H1 (cell line): ENCODE results near the gene ATP2B1. TPM values are rescaled to one million over a fixed set of nuclear protein-coding genes. Genes with fewer than 3 reads are reported as not detected.

Experiments used
- CTCF ChIA-PET: fragments of 300-600 bp; sonication (Branson Sonifier 250); formaldehyde crosslinking; loops from one replicate; lab custom pipeline; 2021; ENCODE audit not compliant: partially characterized antibody; lab: Charles Lee
- POLR2A ChIA-PET: fragments of 300-600 bp; sonication (Branson Sonifier 250); formaldehyde crosslinking; loops from one replicate; lab custom pipeline; 2021; ENCODE audit warnings: inconsistent platforms; ENCODE audit not compliant: partially characterized antibody; lab: Charles Lee
- DNase-seq, 2 experiments: peaks; one replicate each; pipeline versions ENCODE4 v3.0.0 to v3.0.0-alpha.2; 2010 to 2022; ENCODE audit warnings: low spot score in 2 of 2, low read depth in 1 of 2, mixed read lengths in 1 of 2
- FAIRE-seq: peaks from 2 replicates; lab custom pipeline; 2011; peaks lifted over from hg19 to GRCh38; lab: Jason Lieb, UNC
- H2AFZ ChIP-seq: 2 replicates; pipeline ENCODE4 v1.8.1; 2012; ENCODE audit warnings: low read length, inconsistent platforms
- H2AK5ac ChIP-seq: 2 replicates; pipeline ENCODE4 v1.6.1; 2013; ENCODE audit warnings: low read depth, low read length
- H2BK120ac ChIP-seq: replicated peaks from 2 replicates; pipeline ENCODE3; 2013; ENCODE audit warnings: low read depth, low read length, inconsistent platforms
- H2BK12ac ChIP-seq: 2 replicates; pipeline ENCODE4 v1.6.1; 2013; ENCODE audit warnings: low read depth, low read length
- H2BK15ac ChIP-seq: 2 replicates; pipeline ENCODE4 v1.6.1; 2013; ENCODE audit warnings: low read length
- H2BK20ac ChIP-seq: 2 replicates; pipeline ENCODE4 v1.6.1; 2013; ENCODE audit warnings: low read length
- H2BK5ac ChIP-seq: 2 replicates; pipeline ENCODE4 v1.6.1; 2013; ENCODE audit warnings: low read depth, low read length
- H3K14ac ChIP-seq: 2 replicates; pipeline ENCODE4 v1.6.1; 2013; ENCODE audit warnings: inconsistent platforms; ENCODE audit not compliant: insufficient read length
- H3K18ac ChIP-seq: 2 replicates; pipeline ENCODE4 v1.6.1; 2013; ENCODE audit warnings: low read length; ENCODE audit errors: extremely low read depth
- H3K23ac ChIP-seq: 2 replicates; pipeline ENCODE4 v1.6.1; 2013; ENCODE audit warnings: inconsistent platforms; ENCODE audit not compliant: insufficient read length
- H3K23me2 ChIP-seq: 2 replicates; pipeline ENCODE4 v1.6.1; 2013; ENCODE audit warnings: low read depth, low read length
- H3K27ac ChIP-seq: 2 replicates; pipeline ENCODE4 v1.6.1; 2011; ENCODE audit warnings: low read depth, low read length, inconsistent platforms
- H3K27me3 ChIP-seq, 4 experiments: replicated peaks in 1 of 4; 1 replicate in 1 of 4; 2 replicates in 3 of 4; pipeline versions ENCODE4 v1.6.1 to v1.8.1; 2011 to 2013; ENCODE audit warnings: low read length in 3 of 4, mild to moderate bottlenecking in 3 of 4, inconsistent platforms in 2 of 4, mixed read lengths in 2 of 4, moderate library complexity in 1 of 4; ENCODE audit not compliant: control insufficient read depth in 3 of 4, insufficient read depth in 3 of 4; ENCODE audit errors: extremely low read depth in 1 of 4
- H3K36me3 ChIP-seq, 4 experiments: 2 replicates each; pipeline versions ENCODE4 v1.6.1 to v1.8.1; 2011 to 2013; ENCODE audit warnings: mild to moderate bottlenecking in 4 of 4, low read length in 3 of 4, moderate library complexity in 2 of 4, control low read depth in 1 of 4, inconsistent platforms in 1 of 4; ENCODE audit not compliant: insufficient read depth in 4 of 4, control insufficient read depth in 2 of 4
- H3K4ac ChIP-seq: replicated peaks from 2 replicates; pipeline ENCODE3; 2013; ENCODE audit warnings: low read length, low read depth, mixed read lengths, inconsistent platforms; ENCODE audit not compliant: insufficient read length
- H3K4me1 ChIP-seq, 4 experiments: replicated peaks in 1 of 4; 1 replicate in 1 of 4; 2 replicates in 3 of 4; pipeline versions ENCODE4 v1.6.1 to v1.8.1; 2011 to 2013; ENCODE audit warnings: low read length in 3 of 4, inconsistent platforms in 2 of 4, mixed read lengths in 1 of 4; ENCODE audit not compliant: insufficient read depth in 4 of 4, control insufficient read depth in 3 of 4
- H3K4me2 ChIP-seq, 2 experiments: 2 replicates each; pipeline versions ENCODE4 v1.6.1 to v1.8.1; 2011 to 2013; ENCODE audit warnings: low read depth in 2 of 2, low read length in 2 of 2, control low read depth in 1 of 2, inconsistent platforms in 1 of 2, mild to moderate bottlenecking in 1 of 2; ENCODE audit not compliant: insufficient read depth in 1 of 2
- H3K4me3 ChIP-seq, 4 experiments: fragments of 200-600, 300-600 bp in 1 of 4; sonication (generic), shearing (Covaris generic), sonication (Bioruptor Twin) in 1 of 4; 2 replicates each; pipeline versions ENCODE4 v1.5.1 to v1.8.1; 2011 to 2016; ENCODE audit warnings: low read length in 4 of 4, low read depth in 3 of 4, control low read depth in 2 of 4, inconsistent platforms in 2 of 4, mild to moderate bottlenecking in 2 of 4, mixed read lengths in 1 of 4, moderate library complexity in 1 of 4; ENCODE audit not compliant: insufficient read depth in 2 of 4; ENCODE audit errors: extremely low read depth in 1 of 4
- H3K56ac ChIP-seq: replicated peaks from 2 replicates; pipeline ENCODE3; 2013; ENCODE audit warnings: low read depth, mild to moderate bottlenecking, mixed read lengths, low read length, inconsistent platforms; ENCODE audit not compliant: insufficient read length
- H3K79me1 ChIP-seq: 2 replicates; pipeline ENCODE4 v1.6.1; 2013; ENCODE audit warnings: low read depth, low read length, control low read depth
- H3K79me2 ChIP-seq, 2 experiments: 2 replicates each; pipeline versions ENCODE4 v1.6.1 to v1.8.1; 2012 to 2013; ENCODE audit warnings: low read length in 2 of 2, mild to moderate bottlenecking in 2 of 2, inconsistent platforms in 1 of 2; ENCODE audit not compliant: insufficient read depth in 2 of 2, control insufficient read depth in 1 of 2
- H3K9ac ChIP-seq, 4 experiments: replicated peaks in 1 of 4; 1 replicate in 1 of 4; 2 replicates in 3 of 4; pipeline versions ENCODE4 v1.6.1 to v1.8.1; 2011 to 2013; ENCODE audit warnings: low read depth in 3 of 4, low read length in 3 of 4, control low read depth in 2 of 4, mild to moderate bottlenecking in 2 of 4, moderate library complexity in 2 of 4, inconsistent platforms in 1 of 4; ENCODE audit errors: extremely low read depth in 1 of 4
- H3K9me3 ChIP-seq, 2 experiments: 2 replicates each; pipeline versions ENCODE4 v1.6.1 to v1.8.1; 2012 to 2013; ENCODE audit warnings: mild to moderate bottlenecking in 2 of 2, moderate library complexity in 2 of 2, control low read depth in 1 of 2, inconsistent platforms in 1 of 2, low read depth in 1 of 2, low read length in 1 of 2, mixed read lengths in 1 of 2; ENCODE audit not compliant: insufficient read depth in 2 of 2
- H4K20me1 ChIP-seq, 2 experiments: replicated peaks in 1 of 2; 2 replicates each; pipeline versions ENCODE3 to v1.8.1; 2011 to 2013; ENCODE audit warnings: inconsistent platforms in 2 of 2, low read length in 2 of 2, mild to moderate bottlenecking in 1 of 2; ENCODE audit not compliant: insufficient read depth in 2 of 2, control insufficient read depth in 1 of 2
- H4K5ac ChIP-seq: 2 replicates; pipeline ENCODE4 v1.6.1; 2013; ENCODE audit warnings: low read length, low read depth, mixed read lengths, inconsistent platforms; ENCODE audit not compliant: insufficient read length
- H4K8ac ChIP-seq: 2 replicates; pipeline ENCODE4 v1.8.0; 2013; ENCODE audit warnings: mild to moderate bottlenecking, moderate library complexity, low read length, inconsistent platforms; ENCODE audit not compliant: insufficient read depth; ENCODE audit errors: extremely low read depth
- H4K91ac ChIP-seq: replicated peaks from 2 replicates; pipeline ENCODE3; 2013; ENCODE audit warnings: low read length, mixed read lengths, inconsistent platforms; ENCODE audit not compliant: insufficient read length
- CHD1 ChIP-seq: IDR thresholded peaks from 2 replicates; pipeline ENCODE4 v1.6.1; 2012; ENCODE audit warnings: low read depth, low read length, improper control_type of control experiment
- EGR1 ChIP-seq: IDR thresholded peaks from 2 replicates; pipeline ENCODE4 v1.6.1; 2011; ENCODE audit warnings: low read depth, low read length, borderline replicate concordance
- EP300 ChIP-seq, 2 experiments: IDR thresholded peaks; 1 replicate in 1 of 2; 2 replicates in 1 of 2; pipeline ENCODE4 v1.6.1; 2011 to 2012; ENCODE audit warnings: low read depth in 2 of 2, low read length in 2 of 2, mild to moderate bottlenecking in 2 of 2, borderline replicate concordance in 1 of 2, inconsistent platforms in 1 of 2, moderate library complexity in 1 of 2
- NANOG ChIP-seq: IDR thresholded peaks from 2 replicates; pipeline ENCODE4 v1.6.1; 2011; ENCODE audit warnings: low read length, low read depth, mild to moderate bottlenecking, inconsistent platforms; ENCODE audit not compliant: insufficient read depth, poor library complexity, severe bottlenecking
- TAF1 ChIP-seq: IDR thresholded peaks from 2 replicates; pipeline ENCODE4 v1.6.1; 2011; ENCODE audit warnings: mild to moderate bottlenecking, low read depth, low read length
- TBP ChIP-seq: IDR thresholded peaks from 2 replicates; pipeline ENCODE4 v1.6.1; 2011; ENCODE audit warnings: low read depth, low read length, improper control_type of control experiment
- ZNF274 ChIP-seq: IDR thresholded peaks from 2 replicates; pipeline ENCODE4 v1.7.0; 2012; ENCODE audit warnings: low read length, borderline replicate concordance; ENCODE audit errors: extremely low read depth
- WGBS, 2 experiments: shearing (Covaris generic) in 1 of 2; methylation state at CpG; one replicate each; pipeline versions ENCODE4 v1.1.6 to v1.1.7; 2013 to 2015; ENCODE audit warnings: low lambda C conversion rate in 2 of 2, mixed read lengths in 2 of 2, inconsistent platforms in 1 of 2, low coverage in 1 of 2, missing lambda C conversion rate in 1 of 2; ENCODE audit not compliant: insufficient replicate concordance in 2 of 2, insufficient coverage in 1 of 2, insufficient read length in 1 of 2; ENCODE audit errors: extremely low coverage in 1 of 2, missing lambda C conversion rate in 1 of 2; 5-methylcytosine and 5-hydroxymethylcytosine counted together
- polyA plus RNA-seq, 7 experiments: library from polyadenylated mRNA; depleted of rRNA in 3 of 7; stranded (reverse) in 5 of 7; unstranded in 2 of 7; fragments of >200 nt in 5 of 7; fragments of 200-250 nt in 2 of 7; gene quantifications; 1 replicate in 5 of 7; 2 replicates in 1 of 7; 4 replicates in 1 of 7; pipeline versions ENCODE4 v1.2.1 to v1.2.3, GENCODE V29; 2011 to 2013; ENCODE audit warnings: missing spikeins in 2 of 7, mixed read lengths in 2 of 7
- total RNA-seq: library from RNA; stranded (reverse); fragmentation: NEBNext Ultra II Directional; extraction: Animal tissue kit (Norgen Biotek cat#: 25700); gene quantifications from 2 replicates; pipeline ENCODE4 v1.2.1, GENCODE V29; 2021
- TF ChIP-seq, protein P1 (sequence below): IDR thresholded peaks from 2 replicates; pipeline ENCODE4 v1.6.1; 2011; ENCODE audit warnings: low read depth, mild to moderate bottlenecking, low read length; ENCODE audit not compliant: insufficient read depth

The ATP2B1 gene
- total and polyA plus RNA-seq, 2 of the 8 experiments (the other 6 are each of a cell fraction or from before 2014, with no cell fraction given), result 4.3 to 32.0 TPM

DNA sequence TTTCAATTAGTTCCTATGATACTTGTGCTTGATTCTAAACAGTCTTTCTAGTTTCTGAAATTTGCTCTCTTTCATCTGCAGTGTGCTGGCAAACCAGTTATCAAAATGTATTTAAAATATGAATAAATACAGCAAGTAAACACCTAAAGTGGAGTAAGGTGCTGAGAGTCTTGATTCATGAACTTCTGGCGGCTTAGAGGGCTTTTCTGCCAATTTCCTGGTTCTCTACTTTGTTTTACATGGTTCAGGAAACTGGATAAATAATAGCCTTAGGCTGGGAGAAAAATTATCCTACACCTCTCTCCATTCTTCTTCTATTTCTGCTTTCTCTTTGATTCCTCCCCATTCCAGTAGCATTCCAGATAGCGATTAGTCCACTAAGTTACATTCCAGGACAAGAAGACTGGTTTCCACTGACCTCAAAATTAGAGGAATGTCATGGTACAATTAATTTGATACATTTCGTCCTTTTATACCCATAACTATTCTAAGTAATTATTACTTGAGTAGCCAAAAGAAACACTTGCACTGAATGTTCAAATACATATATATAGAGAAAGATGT lies 14.9 kb downstream of the ATP2B1 start:
- Histone ChIP-seq H3K27ac (no peak overlapping the region), H3K4me1 (no peaks in the 10 kb centered on the region)
- FAIRE-seq (no peak), DNase-seq (no peak)
- TF ChIP-seq TAF1, result no peak
- TF ChIP-seq, protein P1, sequence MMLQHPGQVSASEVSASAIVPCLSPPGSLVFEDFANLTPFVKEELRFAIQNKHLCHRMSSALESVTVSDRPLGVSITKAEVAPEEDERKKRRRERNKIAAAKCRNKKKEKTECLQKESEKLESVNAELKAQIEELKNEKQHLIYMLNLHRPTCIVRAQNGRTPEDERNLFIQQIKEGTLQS, result no peak
- no peak for TF ChIP-seq ZNF274
- TF ChIP-seq CHD1, result no peak
- TF ChIP-seq TBP, result no peak
- TF ChIP-seq EP300 (IDR thresholded peaks at IDR 0.05; ENCODE audit: borderline replicate concordance in 1 of 2, low read depth in 2 of 2, low read length in 2 of 2), result no peak
- no peak for TF ChIP-seq EGR1
- no peak for TF ChIP-seq NANOG
- TF ChIP-seq, all 59 proteins: peak for 0
- no peak overlapping the region for H2AFZ ChIP-seq
- no peak overlapping the region for H3K9ac ChIP-seq
- H4K91ac ChIP-seq, result no peak overlapping the region
- WGBS, 2 experiments, result 83% methylated on average over 3 of the region's 3 CpGs; no CpG with 5 or more reads in 1 of the 2 experiments
- no peak overlapping the region for H4K5ac ChIP-seq
- no peak overlapping the region for H3K4me3 ChIP-seq
- no peak overlapping the region for H4K8ac ChIP-seq
- H2BK5ac ChIP-seq, result no peak overlapping the region
- H2BK12ac ChIP-seq, result no peak overlapping the region
- no peak overlapping the region for H3K23ac ChIP-seq
- H3K18ac ChIP-seq, result no peak overlapping the region
- no peak overlapping the region for H3K14ac ChIP-seq
- CTCF ChIA-PET, result no interaction called here
- peaks cover 0 to 2% of the 10 kb centered on the region in 2 experiments for H4K20me1 ChIP-seq
- no peak overlapping the region for H3K56ac ChIP-seq
- no peak overlapping the region for H3K4ac ChIP-seq
- no peak overlapping the region for H2AK5ac ChIP-seq
- H3K23me2 ChIP-seq, result no peaks in the 10 kb centered on the region
- no peaks in the 10 kb centered on the region; a peak in 1 of 8 replicates for H3K36me3 ChIP-seq
- H2BK120ac ChIP-seq, result no peak overlapping the region
- H3K27me3 ChIP-seq, result no peaks in the 10 kb centered on the region
- H3K4me2 ChIP-seq, result no peak overlapping the region
- POLR2A ChIA-PET, result no interaction called here
- no peak overlapping the region for H2BK20ac ChIP-seq
- no peak overlapping the region for H2BK15ac ChIP-seq
- no peaks in the 10 kb centered on the region for H3K9me3 ChIP-seq
- H3K79me1 ChIP-seq, result no peaks in the 10 kb centered on the region; the same call in 1 of the 2 replicates
- H3K79me2 ChIP-seq, result peaks cover 0 to 86% of the 10 kb centered on the region in 2 experiments; a peak in 2 of 4 replicates
